Measurements from ENCODE around the gene ZBTB7C.

ZBTB7C gene

DNA sequence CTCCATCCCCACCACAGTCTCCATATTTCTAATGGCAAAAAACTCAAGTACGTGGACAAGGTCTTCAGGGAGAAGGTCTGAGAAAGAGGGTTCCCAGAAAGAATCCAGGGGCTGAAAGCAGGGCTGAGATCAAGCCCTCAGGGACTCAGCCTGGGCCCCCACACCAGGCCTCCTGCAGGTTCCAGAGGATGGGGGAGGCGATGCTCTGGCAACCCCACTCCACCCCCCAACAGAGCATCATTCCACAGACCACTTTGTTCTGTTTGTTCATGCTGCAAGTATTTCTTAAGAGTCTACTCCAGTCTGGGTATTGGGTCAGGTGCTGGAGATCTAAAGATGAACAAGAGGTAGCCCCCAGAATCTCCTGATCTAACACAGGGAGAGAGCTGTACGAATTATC is 32.2 kb downstream of the ZBTB7C start (continued):
- TF ChIP-seq, protein P1, sequence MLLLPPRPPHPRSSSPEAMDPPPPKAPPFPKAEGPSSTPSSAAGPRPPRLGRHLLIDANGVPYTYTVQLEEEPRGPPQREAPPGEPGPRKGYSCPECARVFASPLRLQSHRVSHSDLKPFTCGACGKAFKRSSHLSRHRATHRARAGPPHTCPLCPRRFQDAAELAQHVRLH (tag by site-specific recombination; IDR thresholded peaks at IDR 0.05): no peak

DNA sequence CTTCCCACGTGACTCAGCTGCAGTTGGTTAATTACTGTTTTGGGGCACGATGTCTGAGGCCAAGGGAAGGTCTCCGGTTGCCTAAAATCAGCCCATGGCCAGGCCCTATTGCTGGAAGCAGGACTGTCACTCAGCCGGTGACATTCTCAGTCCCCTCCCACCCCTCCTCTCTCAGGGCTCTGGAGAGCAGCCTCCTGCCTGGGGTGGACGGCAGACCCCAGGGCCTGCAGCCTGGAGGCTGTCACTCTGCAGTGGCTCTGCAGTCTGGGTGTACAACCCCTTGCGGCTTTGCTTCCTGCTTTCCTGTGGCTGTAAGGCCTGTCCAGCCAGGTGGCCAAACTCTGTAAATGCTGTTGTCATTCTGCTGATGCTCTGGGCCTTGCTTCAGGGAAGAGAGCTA is 32.8 kb downstream of the ZBTB7C start:
- Histone ChIP-seq H3K27ac (ENCODE audit: extremely low read depth, low read depth, low read length) (no peak overlapping the region), H3K9me3 (ENCODE audit: control insufficient read depth, insufficient read depth, low read depth, low read length) (no peaks in the 10 kb centered on the region; the same call in 1 of the 2 replicates), H3K4me1 (ENCODE audit: control insufficient read depth, insufficient read depth, low read length) (no peaks in the 10 kb centered on the region), H3K36me3 (ENCODE audit: control insufficient read depth in 2 of 2, insufficient read depth in 1 of 2, low read length in 2 of 2) (no peaks in the 10 kb centered on the region), H3K4me3 (ENCODE audit: low read depth, low read length) (no peak overlapping the region)
- no peak for TF ChIP-seq ZNF350 (tag by site-specific recombination; IDR thresholded peaks at IDR 0.05)
- TF ChIP-seq ZNF174 (tag by site-specific recombination; IDR thresholded peaks at IDR 0.05): no peak
- TF ChIP-seq ZNF140 (tag by site-specific recombination; IDR thresholded peaks at IDR 0.05): no peak
- TF ChIP-seq, protein P2, sequence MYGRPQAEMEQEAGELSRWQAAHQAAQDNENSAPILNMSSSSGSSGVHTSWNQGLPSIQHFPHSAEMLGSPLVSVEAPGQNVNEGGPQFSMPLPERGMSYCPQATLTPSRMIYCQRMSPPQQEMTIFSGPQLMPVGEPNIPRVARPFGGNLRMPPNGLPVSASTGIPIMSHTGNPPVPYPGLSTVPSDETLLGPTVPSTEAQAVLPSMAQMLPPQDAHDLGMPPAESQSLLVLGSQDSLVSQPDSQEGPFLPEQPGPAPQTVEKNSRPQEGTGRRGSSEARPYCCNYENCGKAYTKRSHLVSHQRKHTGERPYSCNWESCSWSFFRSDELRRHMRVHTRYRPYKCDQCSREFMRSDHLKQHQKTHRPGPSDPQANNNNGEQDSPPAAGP (tag by site-specific recombination; IDR thresholded peaks at IDR 0.05): no peak
- ChIA-PET CTCF (no interaction called here), POLR2A (no interaction called here)

DNA sequence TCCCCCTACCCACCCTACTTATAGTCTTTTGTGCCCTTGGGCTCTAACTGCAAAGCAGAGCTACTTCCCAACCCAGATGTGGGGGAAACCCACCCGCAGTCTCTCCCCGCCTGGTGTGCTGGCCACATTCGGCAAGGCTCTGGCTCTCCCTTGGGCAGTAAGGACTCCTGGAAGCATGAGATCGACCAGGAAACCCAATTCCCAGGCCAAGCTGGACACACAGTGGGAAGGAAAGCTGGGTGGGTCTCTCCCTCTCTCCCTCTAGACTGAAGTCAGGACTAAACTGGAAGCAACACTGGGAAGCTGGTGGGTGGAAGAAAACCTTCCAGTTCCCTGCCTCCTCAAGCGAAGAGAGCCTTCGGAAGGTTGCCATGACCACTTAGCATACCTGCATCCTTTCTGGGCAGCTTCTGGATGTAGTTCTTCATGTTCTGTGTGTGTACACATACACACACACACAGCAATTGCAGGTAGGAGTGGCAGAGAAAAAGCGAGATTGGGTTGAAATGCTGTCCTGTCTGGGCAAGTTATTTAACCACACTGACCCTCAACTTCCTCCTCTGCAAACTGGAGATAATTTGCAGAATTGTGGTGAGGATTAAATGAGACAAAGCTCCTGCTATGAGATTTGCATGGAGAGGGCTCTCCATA is 33.9 kb downstream of the ZBTB7C start:
- H3K27ac ChIP-seq (ENCODE audit: extremely low read depth, low read depth, low read length): no peak overlapping the region
- no peaks in the 10 kb centered on the region; the same call in 1 of the 2 replicates for H3K9me3 ChIP-seq (ENCODE audit: control insufficient read depth, insufficient read depth, low read depth, low read length)
- H3K4me3 ChIP-seq (ENCODE audit: low read depth, low read length): no peak overlapping the region
- no peaks in the 10 kb centered on the region for H3K4me1 ChIP-seq (ENCODE audit: control insufficient read depth, insufficient read depth, low read length)
- ChIA-PET CTCF (interaction anchor here (0.6 to 1.8 kb wide), 4 partner anchors 70 to 344 kb away, joined by 3 to 5 read pairs (median 4); no protein-coding TSS in a partner anchor), POLR2A (no interaction called here)
- TF ChIP-seq SCRT2 (tag by site-specific recombination; IDR thresholded peaks at IDR 0.05): no peak
- no peak for TF ChIP-seq SALL2 (tag by site-specific recombination; IDR thresholded peaks at IDR 0.05; ENCODE audit: borderline replicate concordance)
- TF ChIP-seq, protein P3, sequence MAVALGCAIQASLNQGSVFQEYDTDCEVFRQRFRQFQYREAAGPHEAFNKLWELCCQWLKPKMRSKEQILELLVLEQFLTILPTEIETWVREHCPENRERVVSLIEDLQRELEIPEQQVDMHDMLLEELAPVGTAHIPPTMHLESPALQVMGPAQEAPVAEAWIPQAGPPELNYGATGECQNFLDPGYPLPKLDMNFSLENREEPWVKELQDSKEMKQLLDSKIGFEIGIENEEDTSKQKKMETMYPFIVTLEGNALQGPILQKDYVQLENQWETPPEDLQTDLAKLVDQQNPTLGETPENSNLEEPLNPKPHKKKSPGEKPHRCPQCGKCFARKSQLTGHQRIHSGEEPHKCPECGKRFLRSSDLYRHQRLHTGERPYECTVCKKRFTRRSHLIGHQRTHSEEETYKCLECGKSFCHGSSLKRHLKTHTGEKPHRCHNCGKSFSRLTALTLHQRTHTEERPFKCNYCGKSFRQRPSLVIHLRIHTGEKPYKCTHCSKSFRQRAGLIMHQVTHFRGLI (tag by site-specific recombination; IDR thresholded peaks at IDR 0.05): no peak
- TF ChIP-seq GLIS2 (tag by site-specific recombination; IDR thresholded peaks at IDR 0.05): no peak
- TF ChIP-seq, protein P4, sequence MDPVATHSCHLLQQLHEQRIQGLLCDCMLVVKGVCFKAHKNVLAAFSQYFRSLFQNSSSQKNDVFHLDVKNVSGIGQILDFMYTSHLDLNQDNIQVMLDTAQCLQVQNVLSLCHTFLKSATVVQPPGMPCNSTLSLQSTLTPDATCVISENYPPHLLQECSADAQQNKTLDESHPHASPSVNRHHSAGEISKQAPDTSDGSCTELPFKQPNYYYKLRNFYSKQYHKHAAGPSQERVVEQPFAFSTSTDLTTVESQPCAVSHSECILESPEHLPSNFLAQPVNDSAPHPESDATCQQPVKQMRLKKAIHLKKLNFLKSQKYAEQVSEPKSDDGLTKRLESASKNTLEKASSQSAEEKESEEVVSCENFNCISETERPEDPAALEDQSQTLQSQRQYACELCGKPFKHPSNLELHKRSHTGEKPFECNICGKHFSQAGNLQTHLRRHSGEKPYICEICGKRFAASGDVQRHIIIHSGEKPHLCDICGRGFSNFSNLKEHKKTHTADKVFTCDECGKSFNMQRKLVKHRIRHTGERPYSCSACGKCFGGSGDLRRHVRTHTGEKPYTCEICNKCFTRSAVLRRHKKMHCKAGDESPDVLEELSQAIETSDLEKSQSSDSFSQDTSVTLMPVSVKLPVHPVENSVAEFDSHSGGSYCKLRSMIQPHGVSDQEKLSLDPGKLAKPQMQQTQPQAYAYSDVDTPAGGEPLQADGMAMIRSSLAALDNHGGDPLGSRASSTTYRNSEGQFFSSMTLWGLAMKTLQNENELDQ (tag by site-specific recombination; IDR thresholded peaks at IDR 0.05; ENCODE audit: low read depth): no peak
- no peak for TF ChIP-seq BCL11B (tag by site-specific recombination; IDR thresholded peaks at IDR 0.05; ENCODE audit: low read depth)
- no peak for TF ChIP-seq ZNF571 (tag by site-specific recombination; IDR thresholded peaks at IDR 0.05)
- TF ChIP-seq, protein P5, sequence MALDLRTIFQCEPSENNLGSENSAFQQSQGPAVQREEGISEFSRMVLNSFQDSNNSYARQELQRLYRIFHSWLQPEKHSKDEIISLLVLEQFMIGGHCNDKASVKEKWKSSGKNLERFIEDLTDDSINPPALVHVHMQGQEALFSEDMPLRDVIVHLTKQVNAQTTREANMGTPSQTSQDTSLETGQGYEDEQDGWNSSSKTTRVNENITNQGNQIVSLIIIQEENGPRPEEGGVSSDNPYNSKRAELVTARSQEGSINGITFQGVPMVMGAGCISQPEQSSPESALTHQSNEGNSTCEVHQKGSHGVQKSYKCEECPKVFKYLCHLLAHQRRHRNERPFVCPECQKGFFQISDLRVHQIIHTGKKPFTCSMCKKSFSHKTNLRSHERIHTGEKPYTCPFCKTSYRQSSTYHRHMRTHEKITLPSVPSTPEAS (tag by site-specific recombination; IDR thresholded peaks at IDR 0.05): no peak
- no peak for TF ChIP-seq ZNF24 (tag by site-specific recombination; IDR thresholded peaks at IDR 0.05)
- TF ChIP-seq ZNF266 (tag by site-specific recombination; IDR thresholded peaks at IDR 0.05; ENCODE audit: low read depth): no peak
- H3K36me3 ChIP-seq (ENCODE audit: control insufficient read depth in 2 of 2, insufficient read depth in 1 of 2, low read length in 2 of 2): no peaks in the 10 kb centered on the region
